ENCODE measurements around the gene CD4.

GRCh38 chr12:6829536-6830220, 40.4 kb downstream of the CD4 start:
- TF ChIP-seq SMAD5 (IDR thresholded peaks at IDR 0.05; ENCODE audit: low read depth) (no peak), CTCF (IDR thresholded peaks at IDR 0.05 in 2 of 3, conservative IDR thresholded peaks at IDR 0.05 in 1 of 3; ENCODE audit: control insufficient read depth in 2 of 3, extremely low read depth in 1 of 3, insufficient read depth in 1 of 3, low read depth in 3 of 3, low read length in 3 of 3) (0 out of 6 replicates have a peak, but pooled peaks of 1 of the 3 experiments have one; percentile 1), MAX (IDR thresholded peaks at IDR 0.05; ENCODE audit: low read depth, low read length) (no peak), NFIC (IDR thresholded peaks at IDR 0.05; ENCODE audit: low read depth, low read length) (no peak), CEBPB (IDR thresholded peaks at IDR 0.05; ENCODE audit: borderline replicate concordance in 1 of 2, low read depth in 2 of 2, low read length in 2 of 2) (no peak), ZBTB11 (CRISPR knock-in tag; IDR thresholded peaks at IDR 0.05) (no peak), EP300 (IDR thresholded peaks at IDR 0.05; ENCODE audit: borderline replicate concordance in 1 of 2, control insufficient read depth in 1 of 2, low read depth in 2 of 2, low read length in 2 of 2) (no peak), FOXK2 (IDR thresholded peaks at IDR 0.05) (no peak), BCLAF1 (IDR thresholded peaks at IDR 0.05) (no peak), USF2 (IDR thresholded peaks at IDR 0.05; ENCODE audit: borderline replicate concordance, low read depth, low read length) (no peak), IRF3 (IDR thresholded peaks at IDR 0.05) (no peak), CHD4 (IDR thresholded peaks at IDR 0.05) (no peak), TARDBP (IDR thresholded peaks at IDR 0.05; ENCODE audit: borderline replicate concordance) (no peak), CREB1 (IDR thresholded peaks at IDR 0.05; ENCODE audit: low read depth) (no peak)

Measured in GM12878 (cell line).